T follicular helper cell (primary cell): ENCODE measurements around the gene ATP5PB.

Source experiments
- DNase-seq: peaks from one replicate; pipeline ENCODE4 v3.0.0-alpha.2; 2020; ENCODE audit warnings: low read depth
- total RNA-seq, 2 experiments: gene quantifications; one replicate each; lab custom pipeline; 2026; lab: John Stamatoyannopoulos, UW

ATP5PB gene, protein sequence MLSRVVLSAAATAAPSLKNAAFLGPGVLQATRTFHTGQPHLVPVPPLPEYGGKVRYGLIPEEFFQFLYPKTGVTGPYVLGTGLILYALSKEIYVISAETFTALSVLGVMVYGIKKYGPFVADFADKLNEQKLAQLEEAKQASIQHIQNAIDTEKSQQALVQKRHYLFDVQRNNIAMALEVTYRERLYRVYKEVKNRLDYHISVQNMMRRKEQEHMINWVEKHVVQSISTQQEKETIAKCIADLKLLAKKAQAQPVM
- 131 to 223 reads per million in 2 experiments for total RNA-seq

DNA sequence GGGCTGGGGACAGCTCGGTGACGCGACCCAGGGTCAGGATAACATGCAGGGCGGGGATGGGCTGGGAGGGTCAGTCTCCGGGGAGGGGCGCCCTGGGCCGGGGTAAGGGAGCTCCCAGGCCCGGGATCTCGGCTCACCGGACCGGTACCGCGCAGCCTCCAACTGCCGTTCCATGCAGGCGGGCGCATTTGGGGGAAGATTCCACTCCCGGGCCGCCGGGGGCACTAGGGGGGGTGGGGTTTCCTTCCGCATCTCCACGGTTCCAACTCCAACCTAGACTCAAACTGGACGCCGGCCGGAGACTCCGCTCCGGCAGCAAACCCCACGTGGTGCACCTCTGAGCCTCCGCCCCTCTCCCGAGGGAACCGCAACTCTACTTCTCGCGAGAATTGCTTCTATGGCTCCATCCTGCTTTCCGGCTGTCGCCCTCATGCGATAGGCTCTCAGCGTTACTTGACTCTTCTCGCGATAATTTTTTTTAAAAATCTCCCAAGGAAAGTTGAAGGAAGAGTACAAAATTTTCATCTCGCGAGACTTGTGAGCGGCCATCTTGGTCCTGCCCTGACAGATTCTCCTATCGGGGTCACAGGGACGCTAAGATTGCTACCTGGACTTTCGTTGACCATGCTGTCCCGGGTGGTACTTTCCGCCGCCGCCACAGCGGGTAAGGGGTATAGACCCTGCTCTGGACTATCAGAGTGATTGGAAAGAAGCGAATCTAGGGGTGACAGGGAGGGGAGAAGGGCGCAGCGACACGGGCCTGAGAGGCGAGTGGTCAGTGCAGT is at the start of gene ATP5PB, which contains the start of gene WDR77:
Gene ATP5PB (plus strand): TSS at position 547 of the 785 bp plus-strand sequence. CDS start 78 bp downstream, at position 625.
Gene WDR77 (minus strand): TSS at position 339 of the 785 bp plus-strand sequence. CDS start 87 bp downstream, at position 252.
- peak; percentile 84 for DNase-seq

DNA sequence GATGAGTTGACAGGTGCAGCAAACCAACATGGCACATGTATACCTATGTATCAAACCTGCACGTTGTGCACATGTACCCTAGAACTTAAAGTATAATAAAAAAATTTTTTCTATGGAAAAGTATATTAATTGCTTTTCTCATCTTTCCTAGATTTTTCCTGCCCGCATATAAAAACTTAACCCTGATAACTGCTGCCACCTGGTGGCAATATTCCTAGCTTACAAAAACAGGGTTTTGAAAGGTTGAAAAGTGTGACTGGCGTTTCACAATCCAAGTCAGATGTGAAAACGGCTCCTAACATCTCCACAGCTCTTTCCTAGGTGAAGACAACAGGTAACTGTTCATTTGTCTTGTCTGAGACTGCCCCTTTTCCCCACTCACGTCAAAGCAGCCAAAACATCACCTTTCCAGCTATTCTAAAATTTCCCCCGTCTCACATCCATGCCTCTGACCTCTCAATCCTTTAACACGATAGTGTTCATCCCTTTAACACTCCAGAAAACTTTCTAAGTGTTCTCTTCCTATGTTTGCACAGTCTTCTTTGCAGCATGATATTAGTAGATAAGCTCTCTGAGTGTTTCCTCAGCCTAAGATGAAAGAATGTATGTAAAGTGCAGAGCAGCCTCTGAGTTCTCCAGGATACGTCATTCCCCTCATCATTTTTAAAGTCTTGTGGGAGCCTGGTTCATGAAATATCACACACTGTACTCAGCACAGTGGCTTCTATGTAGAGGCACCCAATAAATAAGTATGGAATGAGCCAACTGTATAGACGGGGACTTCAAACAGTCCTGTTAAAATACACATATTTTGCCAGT is 49.3 kb upstream of the ATP5PB start:
- DNase-seq, result peak; percentile 13

DNA sequence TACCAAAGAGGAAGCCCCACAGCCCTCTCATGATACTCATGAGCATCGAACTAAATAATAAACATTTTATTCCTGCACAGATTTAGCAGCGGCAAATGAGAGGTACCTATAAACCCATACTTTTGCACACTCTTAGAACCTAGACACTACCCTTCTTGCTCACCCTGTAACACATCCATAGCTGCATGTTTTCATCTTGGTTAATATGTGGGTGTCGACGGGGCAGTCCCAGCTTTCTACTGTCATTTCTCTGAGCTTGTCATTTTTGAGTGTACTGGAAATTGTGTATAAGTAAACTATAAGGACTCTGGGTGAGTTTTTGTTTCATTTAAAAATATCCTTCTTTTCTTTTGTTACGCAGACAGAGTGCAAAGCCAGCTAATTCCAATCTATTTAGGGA is 47.2 kb upstream of the ATP5PB start:
- DNase-seq, result no peak

DNA sequence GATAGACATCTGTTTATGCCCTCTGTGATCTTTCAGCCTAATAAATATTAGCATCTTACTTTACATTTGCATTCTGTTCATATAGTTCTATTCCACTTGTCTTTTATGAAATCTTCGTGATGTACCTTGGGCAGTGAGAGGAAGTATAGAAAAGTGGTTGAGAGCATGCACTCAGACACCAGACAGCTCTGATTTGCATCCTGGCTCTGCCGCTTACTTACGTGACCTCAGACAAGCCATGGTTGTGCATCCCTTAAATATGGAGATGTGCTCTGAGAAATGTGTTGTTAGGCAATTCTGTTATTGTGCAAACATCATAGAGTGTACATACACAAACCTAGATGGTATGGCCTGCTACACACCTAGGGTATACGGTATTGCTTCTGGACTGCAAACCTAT is 44.7 kb upstream of the ATP5PB start:
- no peak for DNase-seq

DNA sequence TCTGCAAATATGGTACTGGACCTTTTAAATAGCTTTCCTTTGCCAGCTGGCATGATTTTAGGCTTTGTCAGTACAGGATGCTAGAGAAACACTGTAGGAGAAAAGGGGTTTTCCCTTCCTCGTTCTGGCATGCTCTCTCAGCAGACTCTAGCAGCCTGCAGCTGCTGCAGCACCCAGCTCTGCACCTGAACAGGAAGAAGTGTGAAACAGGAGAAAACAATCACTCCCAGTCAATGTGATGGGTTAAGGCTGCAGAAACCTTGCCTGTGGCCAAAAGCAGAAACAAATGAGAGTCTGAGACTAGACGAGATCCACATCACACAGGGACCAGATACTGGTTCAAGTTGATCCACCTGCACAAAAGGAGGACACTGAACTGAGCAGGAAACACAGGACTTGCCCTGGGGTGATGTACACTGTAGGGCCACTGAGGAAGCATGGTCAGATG is 42.9 kb upstream of the ATP5PB start:
- DNase-seq, result peak; percentile 44

DNA sequence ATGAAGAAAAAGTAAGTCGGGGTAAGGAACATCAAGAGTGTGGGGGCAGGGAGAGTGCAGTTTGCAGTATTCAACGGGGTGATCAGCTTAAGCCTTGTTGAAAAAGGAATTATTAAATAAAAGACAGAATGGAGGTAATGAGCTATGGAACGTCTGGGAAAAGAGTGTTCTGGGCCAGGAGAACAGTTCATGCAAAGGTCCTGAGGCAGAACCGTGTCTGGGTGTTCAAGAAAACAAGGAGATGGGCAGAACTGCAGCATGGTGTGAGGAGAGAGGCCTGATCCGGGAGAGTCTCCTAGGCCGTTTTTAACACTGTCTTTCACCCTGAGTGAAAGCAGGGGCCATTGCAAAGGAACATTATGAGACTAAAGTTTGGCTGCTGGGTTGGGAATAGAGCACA is 42.0 kb upstream of the ATP5PB start:
- DNase-seq, result no peak

DNA sequence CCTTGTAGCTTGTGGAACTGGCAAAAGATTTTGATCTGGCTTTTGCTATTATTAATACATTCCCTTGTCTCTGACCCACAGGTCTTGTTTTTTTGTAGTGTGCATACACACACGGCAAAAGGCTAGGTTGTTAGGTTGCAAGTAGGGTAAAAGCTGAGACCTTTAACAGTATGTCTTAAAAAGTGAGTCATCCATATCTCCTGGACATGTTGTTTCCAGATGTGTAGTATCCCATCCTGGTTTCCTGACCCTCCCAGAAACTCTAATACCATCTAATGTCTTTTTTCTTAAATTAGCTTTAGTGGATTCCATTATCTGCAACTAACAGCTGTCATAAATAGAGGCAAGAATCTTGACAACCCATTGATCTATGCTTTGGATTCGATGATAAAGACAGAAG is 36.4 kb upstream of the ATP5PB start:
- no peak for DNase-seq

DNA sequence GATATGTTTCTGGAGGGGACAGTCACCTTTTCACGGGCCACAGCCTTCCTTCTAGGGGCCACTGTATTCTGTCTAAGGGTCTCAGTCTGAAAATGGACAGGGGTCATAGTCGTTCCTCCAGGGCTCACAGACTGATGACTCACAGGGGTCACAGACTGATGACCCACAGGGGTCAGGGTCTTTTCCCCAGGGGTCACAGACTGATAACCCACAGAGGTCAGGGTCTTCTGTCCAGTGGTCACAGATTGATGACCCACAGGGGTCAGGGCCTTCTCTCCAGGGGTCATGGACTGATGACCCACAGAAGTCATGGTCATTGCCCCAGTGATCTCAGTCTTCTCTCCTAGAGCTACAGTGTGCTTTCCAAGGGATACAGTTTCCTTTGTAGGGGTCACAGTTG is 34.5 kb upstream of the ATP5PB start:
- no peak for DNase-seq

DNA sequence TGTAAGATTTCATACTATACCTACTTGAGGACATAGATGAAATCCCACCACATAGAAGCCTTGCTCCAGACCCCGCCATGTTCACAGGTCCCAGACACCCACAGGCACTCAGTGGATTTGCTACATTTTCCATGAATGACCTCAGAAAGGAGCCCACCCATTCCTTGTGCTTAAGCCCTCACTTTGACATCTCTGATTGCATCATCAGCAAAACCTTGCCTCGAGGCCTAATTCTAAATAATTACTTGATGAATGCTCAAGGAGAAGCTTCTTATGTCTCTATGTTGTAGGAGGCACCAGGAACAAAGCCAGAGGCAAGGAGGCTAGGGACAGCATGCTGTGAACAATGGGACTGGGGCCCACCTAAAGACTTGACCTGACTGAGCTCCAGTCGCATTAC is 33.8 kb upstream of the ATP5PB start:
- no peak for DNase-seq

DNA sequence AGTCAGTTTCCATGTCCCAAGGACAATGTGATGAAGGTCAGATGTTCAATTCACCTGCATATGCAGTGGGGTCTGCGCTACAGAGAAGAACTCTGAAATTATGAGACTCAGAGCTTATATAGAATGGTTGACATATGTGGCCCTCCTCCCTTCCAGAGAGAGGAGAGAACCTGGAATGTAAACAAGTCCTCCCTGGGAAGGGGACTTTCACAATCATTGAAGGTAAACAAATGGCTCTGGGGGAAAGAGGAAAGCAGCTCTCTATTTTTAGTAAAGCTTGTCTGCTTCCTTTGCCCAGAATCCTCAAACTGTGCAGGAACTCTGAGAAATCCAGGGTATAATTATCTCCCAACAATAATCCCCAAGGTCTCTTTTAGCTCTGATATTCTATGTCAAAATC is 31.5 kb upstream of the ATP5PB start:
- no peak for DNase-seq

DNA sequence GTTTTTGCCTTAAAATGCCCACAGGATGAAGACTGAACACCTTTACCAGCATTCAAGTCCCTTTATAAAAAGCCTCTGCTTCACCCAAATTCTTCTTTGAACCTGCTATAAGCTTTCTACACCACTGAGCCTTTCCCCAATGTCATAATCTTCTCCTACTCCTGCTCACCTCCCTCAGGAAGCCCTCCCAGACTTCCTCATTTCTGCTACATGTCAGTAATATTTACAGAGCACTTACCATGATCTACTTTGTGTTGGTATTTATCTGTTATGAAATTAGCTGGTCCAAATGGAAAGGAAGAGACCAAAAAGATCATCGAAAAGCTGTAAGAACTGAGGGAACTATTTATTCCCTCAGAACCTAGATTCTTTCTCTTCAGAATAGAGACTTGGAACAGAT is 30.2 kb upstream of the ATP5PB start:
- DNase-seq, result no peak

DNA sequence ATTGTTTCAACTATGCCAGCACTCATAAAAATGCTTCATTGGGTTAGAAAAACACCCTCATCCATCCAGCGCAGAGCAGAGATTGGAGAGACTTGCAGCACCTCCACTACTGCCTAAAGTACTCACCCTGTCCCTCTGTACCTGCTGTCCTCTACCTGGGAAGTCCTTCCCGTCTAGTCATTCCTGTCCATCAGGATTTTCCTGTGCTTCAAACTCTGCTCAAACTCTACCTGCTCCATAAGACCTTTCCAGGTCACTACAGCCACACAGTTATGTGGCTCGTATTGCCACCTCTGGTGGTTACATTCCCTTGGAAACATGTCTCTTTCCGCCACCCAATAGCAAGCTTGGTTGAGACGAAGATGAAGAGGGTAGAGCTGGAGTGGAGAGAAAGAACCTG is 28.9 kb upstream of the ATP5PB start:
- DNase-seq, result no peak

DNA sequence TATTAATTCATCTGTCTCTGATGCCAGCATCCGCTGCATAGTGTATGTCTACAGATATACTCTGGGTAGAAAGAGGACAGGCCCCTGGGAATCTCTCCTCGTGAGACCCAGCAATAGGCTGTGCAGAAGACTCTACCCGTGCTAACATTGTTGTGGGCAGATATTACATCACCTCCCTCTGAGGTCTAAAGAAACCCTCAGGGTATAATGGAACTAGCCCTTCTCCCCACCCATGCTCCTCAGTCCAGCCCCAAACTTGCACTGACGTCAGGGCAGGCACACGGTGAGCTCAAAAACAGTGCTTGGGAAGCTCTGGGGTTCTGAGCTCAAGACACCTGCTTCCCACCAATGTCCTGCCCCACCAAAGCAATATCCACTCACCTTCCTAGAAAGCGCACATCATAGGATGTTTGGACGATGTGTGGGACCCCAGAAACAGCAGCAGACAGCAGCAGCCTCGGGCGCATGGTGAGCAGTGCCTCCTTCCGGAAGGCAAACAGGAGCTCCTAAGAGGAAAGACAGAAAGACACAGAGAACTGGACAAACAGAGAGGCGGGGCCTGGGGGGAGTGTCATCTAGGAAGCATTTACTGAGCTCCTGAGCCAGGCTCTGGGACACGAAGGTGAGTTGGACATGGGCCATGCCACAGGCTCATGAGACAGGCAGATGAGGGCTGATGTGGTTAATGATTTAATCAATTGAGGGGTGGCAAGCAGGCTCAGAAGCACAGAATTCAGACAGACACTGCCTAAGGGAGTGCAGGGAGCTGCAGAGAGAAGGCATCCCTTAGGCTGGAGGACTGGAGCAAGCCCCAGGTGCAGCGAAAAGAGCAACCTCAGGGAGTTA is 26.5 kb upstream of the ATP5PB start:
- no peak for DNase-seq

DNA sequence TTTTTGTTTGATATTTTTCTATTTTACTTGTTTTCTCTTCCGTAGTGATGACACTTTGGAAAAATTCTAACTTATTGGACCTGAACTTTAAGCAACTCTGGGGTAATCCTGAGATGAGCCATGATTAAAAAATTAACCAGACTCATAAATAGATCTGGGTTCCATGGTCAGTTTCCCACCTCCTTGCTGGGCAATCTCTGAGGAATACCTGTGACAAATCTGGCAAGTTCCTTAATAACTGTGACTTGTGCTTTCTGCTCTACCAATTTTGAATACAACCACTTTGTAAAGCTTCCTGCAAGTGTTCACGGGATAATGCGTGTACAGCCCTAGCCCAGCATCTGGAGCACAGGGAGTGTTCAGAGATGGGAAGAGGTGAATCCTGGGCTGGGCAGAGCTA is 25.0 kb upstream of the ATP5PB start:
- no peak for DNase-seq

DNA sequence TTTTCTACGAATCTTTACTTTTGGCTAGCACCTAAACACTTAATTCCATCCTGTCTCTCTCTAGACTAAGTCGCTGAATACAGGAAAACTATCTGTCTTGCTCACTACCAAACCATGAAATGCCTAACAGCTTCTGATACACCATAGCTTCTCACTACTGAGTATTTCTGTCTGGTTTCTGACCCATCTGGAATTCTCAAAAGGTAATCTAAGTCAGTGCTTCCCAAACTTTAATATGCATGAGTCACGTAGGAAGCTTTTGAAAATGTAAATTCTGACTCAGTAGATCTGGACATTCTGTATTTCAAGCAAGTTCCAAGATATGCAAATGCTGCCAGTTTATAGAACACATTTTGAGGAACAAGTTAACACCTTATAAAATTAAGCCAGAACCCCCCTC is 12.5 kb upstream of the ATP5PB start:
- DNase-seq, result no peak

DNA sequence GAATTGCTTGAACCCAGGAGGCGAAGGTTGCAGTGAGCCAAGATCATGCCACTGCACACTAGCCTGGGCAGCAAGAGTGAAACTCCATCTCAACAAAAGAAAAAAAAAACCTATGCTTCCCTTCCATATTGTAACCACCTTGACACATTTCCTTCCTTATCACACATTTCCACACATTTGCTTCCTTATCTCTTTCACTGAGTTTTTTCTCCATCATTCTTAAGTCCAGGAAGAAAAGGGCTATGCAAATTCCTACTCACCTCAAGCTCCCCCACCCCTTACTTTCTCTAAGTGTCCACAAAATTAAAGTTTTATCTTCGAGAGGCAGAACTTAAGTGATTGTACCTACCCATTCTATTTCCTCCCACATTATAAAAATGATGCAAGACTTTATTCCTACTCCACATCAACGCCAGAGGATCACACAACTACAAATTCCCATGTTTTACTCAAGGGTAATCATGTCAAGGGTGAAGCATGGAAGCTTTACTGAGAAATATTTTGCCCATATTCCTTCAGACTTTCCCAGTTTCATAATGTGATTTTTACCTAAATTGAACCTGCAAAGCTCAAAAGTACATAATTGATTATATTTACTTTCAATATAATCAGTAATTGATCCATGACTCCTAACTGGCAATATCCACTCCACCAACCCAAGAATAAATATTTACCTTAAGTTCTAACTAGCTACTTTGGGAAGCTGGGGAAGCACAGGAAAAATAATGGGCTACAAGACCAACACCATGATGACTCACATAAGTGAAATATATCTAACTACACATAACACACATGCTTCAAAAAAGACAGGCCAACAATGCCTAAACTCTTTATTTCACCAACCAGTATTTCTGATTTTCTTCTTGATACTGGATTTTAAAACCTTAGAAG is 9.6 kb upstream of the ATP5PB start:
- no peak for DNase-seq

DNA sequence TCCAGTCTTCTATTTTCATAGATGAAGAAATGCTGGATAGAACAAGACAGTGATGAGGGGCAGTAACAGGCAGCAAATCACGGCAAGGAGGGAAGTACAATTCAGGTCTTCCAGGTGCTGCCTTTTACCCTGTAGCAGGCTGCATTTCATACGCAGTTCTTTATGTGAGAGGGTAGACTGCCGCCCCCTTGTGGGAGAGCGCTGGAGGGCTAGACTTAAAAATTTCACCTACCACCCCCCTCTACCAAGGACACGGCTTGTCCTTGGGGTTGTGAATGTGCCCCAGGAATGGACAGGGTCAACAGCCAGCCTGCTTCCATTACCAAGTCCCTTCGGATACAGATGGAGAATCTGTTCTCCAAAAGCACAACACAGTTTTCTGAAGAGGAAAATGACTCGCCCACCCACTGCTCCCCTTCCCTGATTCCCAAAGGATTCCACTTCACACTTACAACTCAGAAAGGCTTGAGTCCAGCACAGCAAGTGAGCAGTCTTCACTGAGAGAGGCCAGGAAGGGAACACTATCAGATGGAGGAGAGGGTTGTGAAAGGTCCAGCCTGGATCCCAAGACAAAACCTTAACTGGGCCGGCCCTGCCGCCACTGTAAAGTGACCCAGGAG is 7.6 kb upstream of the ATP5PB start:
- DNase-seq, result peak; percentile 55

DNA sequence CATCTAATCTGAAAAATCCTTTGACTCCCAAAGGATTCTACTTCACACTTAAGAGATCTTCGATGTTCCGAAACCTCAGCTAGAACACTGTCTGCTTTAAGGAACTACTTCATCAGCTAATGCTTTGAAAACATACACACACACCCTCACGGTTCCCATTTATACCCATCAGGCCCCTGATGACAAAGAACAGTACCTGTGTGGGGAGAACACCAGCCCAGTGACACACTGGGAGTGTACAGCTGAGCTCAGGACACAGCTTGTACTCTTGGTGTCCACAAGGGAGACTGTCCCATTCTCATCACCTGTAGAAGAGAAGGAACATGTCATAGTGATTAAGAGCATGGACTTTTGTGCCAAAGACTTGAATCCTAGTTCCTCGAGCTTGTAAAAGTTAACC is 6.8 kb upstream of the ATP5PB start:
- DNase-seq, result no peak

DNA sequence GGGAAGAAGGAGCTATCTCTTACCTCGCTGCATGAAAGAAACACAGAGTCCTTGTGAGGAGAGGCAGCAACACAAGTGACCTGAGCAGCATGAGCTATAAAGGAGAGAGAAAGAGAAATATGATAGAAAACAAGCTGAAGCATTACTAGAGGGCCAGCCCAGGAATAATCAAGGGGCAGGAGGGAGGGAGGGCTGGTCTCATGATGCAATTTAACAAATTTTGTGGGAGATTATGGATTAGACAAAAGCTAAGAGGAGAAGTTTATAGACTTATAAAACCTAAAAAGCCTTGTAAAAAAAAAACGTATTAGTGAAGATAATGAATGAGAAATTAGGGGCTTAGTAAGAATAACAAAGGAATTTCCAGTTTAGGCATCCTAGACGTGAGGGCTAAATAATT is 5.2 kb upstream of the ATP5PB start:
- DNase-seq, result no peak

DNA sequence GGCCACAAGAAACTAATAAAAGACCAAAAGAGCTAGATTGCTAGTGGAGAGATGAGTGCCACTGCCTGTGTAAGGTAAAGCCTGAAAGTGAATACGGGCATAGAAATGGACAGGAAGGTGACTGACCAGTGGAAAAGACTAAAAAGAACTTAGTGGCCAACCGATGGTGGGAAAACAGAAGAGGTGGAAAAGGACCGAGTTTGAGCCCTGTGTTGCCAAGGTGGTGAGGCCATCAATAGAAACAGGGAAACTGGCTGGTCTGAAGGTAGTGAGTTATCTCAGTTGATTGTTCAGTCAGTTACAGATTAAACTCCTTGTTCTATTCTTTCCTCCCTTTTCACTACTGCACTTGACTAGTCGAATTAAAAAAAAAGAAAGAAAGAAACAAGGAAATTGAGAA is 2.7 kb upstream of the ATP5PB start:
- no peak for DNase-seq
